Measurements from ENCODE around the gene ARRDC2.
"Not testable (repeated sequence)": the region's sequence is repeated elsewhere in the genome, so short reads cannot be mapped to it uniquely, and the experiment has no call there.

ARRDC2 gene

DNA sequence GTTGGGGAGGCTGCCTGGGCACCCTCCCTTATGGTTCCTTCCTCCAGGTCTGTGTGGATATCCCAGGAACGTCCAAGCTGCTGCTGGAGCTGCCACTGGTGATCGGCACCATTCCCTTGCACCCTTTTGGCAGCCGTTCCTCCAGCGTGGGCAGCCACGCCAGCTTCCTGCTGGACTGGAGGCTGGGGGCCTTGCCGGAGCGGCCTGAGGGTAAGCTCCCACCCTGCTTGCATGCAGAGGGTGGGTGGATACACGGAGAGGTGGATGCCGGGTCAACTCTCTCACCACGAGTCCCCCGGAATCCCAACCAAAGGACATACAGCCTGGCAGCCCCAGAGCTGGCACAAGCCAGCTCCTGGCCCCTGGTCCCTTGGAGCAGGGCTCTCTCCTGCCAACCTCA is 2.2 kb downstream of the ARRDC2 start:
- no peak for DNase-seq
- in situ Hi-C loops (cut with MboI; ENCODE audit: low pct_unique_long_range_greater_than_20kb, low sequenced_read_pairs): no loop called here

DNA sequence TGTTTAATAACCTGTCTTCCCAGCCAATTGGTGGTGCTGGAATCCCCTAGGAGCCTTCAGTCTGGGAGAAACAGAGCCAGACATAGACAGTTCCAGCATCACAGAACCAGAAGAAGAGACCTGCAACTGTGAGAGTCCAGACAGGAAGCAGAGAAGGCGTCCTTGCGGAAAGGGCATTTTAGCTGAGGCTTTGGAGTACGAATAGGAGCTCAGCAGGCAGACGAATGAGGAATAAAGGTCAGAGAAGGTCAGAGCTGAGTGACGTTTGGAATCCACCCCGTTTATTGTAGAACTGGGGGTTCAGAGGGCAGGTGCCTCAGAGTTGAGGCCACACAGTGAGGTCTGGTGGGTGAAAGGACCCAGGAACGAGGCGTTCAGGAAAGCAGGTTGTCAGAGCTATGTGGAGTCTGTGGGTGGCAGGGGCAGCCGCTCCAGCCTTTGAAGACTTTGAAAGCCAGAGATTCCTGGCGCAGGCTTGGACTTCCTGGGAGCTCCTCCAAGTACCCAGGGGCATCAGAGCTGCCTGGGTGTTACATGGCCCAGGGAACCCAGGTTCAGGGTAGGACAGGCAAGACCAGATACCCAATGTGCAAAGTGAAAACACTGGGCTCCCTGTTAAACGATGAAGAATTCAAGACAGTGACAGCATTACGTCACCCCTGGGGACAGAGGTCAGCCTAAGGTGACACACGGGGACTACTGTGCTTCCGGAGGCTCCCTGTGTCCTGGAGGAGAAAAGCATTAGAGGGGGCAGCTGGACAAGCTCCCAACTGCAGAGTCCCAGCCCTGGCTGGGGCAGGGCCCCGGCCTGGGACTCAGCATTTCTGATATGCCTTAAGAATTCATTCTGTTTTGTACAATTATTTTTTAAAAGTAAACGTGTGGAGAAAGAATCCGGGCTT is 5.5 kb downstream of the ARRDC2 start:
- in situ Hi-C loops (cut with MboI; ENCODE audit: low pct_unique_long_range_greater_than_20kb, low sequenced_read_pairs): no loop called here
- DNase-seq: no peak

DNA sequence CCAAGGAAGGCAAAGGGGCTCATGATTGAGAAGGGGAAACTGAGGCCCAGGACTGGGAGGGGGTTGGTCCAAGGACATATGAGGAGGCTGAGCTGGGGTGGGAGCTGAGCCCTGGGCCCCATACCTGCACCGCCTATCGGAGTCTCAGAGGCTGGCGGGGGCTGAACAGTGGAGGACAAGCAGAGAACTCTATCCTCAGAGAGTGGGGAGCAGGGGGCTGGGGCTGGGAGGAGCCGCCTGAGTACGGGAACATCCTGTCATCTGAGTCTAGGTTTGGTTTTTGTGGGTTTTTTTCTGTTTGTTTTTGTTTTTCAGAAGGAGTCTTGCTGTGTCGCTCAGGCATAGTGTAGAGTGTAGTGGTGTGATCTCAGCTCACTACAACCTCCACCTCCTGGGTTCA is 6.2 kb downstream of the ARRDC2 start:
- no peak for DNase-seq
- in situ Hi-C loops (cut with MboI; ENCODE audit: low pct_unique_long_range_greater_than_20kb, low sequenced_read_pairs): no loop called here

DNA sequence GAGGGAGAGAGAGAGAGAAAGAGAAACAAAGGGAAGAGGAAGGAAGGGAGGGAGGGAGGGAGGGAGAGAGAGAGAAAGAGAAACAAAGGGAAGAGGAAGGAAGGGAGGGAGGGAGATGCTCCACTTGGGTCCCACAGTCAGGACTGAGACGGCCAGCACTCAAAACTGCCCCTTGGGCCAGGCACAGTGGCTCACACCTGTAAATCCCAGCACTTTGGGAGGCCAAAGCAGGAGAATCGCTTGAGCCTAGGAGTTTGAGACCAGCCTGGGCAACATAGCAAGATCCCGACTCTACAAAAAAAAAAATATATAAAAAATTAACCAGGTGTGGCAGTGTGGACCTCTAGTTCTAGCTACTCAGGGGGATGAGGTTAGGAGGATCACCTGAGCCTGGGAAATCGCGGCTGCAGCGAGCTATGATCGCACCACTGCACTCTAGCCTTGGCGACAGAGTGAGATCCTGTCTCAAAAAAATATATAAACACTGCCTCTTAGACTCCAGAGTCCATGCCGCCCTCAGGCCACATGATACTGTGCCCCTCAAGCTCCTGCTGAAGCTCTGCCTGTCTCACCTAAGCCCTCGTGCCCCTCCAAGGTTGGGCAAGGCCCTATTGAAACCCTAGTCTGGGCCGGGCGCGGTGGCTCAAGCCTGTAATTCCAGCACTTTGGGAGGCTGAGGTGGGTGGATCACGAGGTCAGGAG is 8.4 kb downstream of the ARRDC2 start:
- in situ Hi-C loops (cut with MboI; ENCODE audit: low pct_unique_long_range_greater_than_20kb, low sequenced_read_pairs): no loop called here
- no peak for DNase-seq

DNA sequence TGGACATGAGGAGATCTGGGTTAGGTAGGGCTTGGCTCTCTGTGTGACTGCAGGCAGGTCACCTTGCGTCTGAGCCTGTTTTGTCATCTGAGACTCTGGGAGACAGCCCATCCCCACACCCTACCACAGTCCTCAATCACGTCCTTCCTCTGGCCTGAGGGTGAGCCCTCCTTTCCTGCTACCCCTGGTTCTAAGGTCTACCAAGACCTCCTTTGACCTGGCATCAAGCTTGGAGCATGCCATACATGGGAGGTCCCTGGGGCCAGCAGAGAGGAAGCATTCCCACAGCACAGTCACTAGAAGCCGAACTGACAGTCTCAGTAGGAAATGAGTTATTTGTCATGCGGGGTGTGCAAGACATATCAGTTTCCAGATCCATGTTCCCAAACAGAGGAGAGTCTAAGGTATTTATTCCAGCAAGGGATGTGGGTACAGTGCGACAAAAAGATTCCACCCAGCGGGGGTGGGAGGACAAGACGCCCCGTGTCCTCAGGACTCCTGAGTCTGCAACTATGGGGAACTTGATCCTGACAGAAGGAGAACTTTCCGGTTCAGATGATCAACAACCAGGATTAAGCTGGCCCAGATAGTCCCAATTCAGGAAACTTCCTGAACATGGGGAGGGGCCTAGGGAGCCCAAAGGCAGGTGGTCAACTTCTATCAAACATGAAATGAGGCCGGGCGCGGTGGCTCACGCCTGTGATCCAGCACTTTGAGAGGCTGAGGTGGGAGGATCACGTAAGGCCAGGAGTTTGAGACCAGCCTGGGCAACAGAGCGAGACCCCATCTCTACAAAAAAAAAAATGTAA is 9.5 kb downstream of the ARRDC2 start:
- DNase-seq: peak; percentile 36
- in situ Hi-C loops (cut with MboI; ENCODE audit: low pct_unique_long_range_greater_than_20kb, low sequenced_read_pairs): no loop called here

DNA sequence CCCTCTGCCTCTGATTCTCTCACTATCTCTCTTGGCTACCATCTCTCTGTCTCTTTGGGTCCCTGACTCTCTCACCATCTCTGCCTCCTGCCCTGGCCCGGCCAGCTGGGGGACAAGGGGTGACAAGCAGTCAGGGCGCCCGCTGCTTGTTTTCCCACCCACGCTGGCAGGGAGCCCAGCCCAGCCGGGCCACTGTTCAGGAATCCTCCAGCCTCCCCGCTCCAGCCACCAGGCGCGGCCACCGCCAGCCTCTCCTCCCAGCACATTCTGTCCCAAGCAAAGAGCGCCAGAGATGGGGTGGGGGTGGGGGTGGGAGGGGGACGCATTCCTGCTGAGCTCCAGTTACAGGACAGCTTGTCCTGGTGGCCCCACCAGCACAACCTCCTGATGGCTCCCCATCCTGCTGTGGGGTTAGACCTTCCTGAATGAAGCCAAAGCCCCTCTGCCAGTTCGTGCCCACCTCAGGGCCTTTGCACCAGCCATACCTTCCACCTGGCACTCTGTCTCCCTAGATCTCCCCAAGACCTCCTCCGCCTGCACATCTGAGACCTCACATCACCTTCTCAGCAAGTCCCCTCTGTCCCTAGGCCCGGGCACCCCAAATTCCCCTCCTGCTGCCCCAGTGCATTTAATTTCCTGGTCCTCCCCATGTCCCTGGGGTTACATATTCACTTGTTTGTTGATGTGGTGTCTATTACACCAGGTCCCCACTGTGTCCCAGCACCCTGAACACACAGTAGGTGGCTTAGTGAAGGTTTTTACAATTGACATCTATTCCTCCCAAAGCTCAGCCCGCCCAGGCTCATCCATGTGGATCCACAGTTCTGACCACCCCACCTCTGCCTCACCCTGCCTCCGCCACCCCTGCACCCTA is 12.5 kb downstream of the ARRDC2 start:
- in situ Hi-C loops (cut with MboI; ENCODE audit: low pct_unique_long_range_greater_than_20kb, low sequenced_read_pairs): no loop called here

DNA sequence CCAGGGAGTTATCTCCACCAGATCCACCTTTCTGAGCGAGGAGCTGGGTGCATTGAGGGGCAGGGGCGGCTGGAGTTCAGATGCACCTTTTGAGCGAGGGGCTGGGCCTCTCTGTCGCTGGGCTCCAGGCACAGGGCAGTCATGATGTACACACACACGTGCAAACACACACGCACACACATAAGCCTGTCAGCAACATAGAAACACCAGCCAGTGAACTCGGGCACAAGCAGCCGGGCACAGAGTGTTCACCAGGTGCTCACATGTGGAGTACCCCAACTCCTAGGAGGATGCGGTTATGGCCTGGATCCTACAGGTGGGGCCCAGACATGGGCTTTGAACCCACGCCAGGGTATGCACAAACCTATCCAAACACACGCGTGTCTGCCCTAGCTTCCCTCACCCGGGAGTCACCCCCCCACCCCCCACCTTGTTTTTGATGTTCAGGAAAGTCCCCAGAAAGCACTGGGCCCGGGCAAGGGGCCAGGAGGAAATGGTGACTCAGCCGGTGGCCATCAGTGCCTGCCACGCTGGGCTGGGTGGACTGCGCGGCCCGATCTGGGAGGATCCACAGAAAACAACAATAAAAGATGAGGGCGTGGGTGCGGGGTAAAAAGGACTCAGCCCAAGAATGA is 13.3 kb downstream of the ARRDC2 start:
- DNase-seq: peak; percentile 75
- in situ Hi-C loops (cut with MboI; ENCODE audit: low pct_unique_long_range_greater_than_20kb, low sequenced_read_pairs): no loop called here

More for the DNA sequence above, 12.5 kb downstream of the ARRDC2 start:
- DNase-seq: no peak

DNA sequence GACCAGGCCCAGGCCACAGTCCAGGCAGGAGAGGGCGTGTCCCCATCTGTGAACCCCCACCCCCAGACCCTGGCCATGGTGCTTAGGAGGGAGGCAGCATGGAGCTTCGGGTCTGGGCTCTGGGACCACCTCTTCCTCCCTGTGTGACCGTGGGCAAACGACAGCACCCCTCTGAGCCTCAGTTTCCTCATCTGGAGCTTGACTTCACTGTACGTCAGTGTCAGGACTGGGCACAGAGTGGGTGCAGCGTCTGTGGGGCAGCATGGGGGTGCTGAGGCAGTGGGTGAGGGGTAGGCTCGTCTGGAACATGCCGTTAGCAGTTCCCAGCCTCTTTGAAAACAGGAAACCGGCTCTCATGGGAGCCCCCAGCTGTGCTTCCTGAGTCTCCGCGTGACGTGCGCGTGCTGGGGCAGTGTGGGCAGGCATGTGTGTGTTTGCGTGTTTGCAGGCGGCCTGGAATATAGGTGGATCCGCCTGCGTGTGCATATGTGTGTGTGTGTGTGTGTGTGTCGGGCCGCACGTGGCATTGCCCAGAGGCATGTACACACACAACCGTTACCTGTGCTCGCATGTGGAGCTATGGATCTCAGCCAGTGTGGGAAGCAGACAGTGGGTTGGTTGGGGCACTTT is 15.8 kb downstream of the ARRDC2 start:
- DNase-seq: peak; percentile 99
- in situ Hi-C loops (cut with MboI; ENCODE audit: low pct_unique_long_range_greater_than_20kb, low sequenced_read_pairs): no loop called here

DNA sequence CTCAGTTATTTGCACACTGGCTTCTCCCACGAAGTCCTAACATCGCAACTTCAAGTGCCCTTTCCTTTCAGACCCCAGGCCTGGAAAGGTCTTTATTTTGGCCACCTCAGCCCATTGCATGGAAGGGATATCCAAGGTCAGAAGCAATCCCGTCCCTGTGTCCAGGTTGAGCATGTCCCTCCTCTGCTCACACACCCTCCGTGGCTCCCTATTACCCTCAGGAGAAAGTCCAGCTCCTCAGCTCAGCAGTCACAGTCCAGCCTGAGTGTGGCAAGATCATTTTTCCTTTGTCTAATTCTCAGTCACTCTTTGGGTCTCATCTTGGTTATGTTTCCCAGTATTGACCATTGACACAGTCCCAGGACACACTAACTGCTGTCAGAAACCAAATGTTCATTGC is 19.2 kb downstream of the ARRDC2 start:
- no peak for DNase-seq
- in situ Hi-C loops (cut with MboI; ENCODE audit: low pct_unique_long_range_greater_than_20kb, low sequenced_read_pairs): no loop called here

DNA sequence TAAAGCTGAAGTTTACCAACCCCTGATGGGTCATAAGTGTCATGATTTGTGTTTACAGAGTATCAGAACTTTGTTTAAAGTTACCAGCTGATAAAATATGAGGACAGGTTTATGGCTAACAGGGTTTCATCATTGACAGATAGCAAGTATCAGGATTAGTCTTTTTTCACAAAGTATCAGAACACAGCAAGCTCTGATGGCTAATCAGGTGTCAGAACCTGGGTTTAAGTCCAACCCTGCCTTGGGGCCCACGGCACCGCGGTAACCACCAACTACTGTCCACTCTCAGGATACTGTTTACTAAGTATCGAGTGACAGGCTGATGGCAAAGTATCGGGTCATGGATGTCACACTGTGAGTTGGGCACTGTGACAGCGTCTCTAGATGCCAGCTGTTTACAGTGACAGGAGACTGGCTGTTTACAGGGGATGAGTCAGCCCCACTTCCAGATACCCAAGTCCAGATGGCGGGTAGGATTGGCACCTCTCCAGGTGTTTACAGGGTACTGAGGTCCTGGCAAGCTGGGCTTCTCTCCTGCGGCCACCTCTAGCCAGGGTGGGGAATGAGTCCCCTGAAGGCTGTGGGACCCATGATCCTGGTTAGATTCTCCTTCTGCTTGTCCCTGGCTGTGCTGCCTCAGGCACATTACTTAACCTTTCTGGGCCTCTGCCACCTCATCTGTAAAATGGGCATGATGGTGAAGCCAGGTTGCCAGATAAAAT is 21.8 kb downstream of the ARRDC2 start:
- no peak for DNase-seq
- in situ Hi-C loops (cut with MboI; ENCODE audit: low pct_unique_long_range_greater_than_20kb, low sequenced_read_pairs): no loop called here

DNA sequence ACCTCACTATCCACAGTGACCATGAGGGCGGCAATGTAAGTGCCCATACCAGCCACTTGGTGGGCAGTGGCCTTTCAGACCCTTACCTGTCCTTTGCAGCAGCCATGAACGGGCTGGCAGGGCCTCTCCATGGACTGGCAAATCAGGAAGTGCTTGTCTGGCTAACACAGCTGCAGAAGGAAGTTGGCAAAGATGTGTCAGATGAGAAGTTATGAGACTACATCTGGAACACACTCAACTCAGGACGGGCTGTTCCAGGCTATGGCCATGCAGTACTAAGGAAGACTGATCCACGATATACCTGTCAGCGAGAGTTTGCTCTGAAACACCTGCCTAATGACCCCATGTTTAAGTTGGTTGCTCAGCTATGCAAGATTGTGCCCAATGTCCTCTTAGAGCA is 23.4 kb downstream of the ARRDC2 start:
- DNase-seq: peak; percentile 43
- in situ Hi-C loops (cut with MboI; ENCODE audit: low pct_unique_long_range_greater_than_20kb, low sequenced_read_pairs): not testable (repeated sequence)

DNA sequence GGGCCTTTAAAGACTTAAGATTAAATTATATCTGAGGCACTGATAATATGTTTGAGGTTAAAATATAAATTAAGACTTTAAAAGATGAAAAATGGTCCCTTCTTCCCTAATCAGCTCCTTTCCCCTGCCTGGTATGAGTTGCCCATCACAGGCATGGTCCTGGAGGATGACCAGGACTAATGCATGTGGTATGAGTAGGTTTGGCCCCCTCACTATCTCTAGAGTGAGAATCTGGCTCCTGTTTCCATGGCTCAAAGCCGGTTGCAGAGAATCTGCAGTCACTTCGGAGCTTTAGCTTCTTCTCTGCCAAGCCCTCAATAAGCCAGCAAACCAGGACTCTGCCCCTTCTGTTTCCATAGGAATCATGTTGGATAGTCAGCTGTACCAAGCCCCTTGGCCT is 24.1 kb downstream of the ARRDC2 start:
- DNase-seq; in situ Hi-C loops (cut with MboI; ENCODE audit: low pct_unique_long_range_greater_than_20kb, low sequenced_read_pairs): not testable (repeated sequence)

DNA sequence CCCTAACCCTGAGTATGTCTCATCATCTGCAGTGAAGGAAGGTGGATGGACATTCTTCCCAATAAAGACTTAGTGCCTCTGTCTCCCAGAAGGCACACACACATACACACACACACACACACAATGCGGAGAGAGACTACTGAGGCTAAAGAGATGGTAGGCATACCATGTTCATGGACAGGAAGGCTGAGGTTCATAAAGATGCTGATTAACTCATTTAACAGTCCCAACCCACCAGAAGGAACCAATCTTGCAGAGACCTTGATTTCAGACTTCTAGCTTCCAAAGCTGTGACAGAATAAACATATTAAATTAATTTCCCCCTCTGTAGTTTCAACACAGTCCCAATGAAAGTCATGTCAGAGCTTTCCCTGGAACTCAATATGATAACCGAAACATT is 33.1 kb downstream of the ARRDC2 start:
- in situ Hi-C loops (cut with MboI; ENCODE audit: low pct_unique_long_range_greater_than_20kb, low sequenced_read_pairs): no loop called here
- DNase-seq: no peak

DNA sequence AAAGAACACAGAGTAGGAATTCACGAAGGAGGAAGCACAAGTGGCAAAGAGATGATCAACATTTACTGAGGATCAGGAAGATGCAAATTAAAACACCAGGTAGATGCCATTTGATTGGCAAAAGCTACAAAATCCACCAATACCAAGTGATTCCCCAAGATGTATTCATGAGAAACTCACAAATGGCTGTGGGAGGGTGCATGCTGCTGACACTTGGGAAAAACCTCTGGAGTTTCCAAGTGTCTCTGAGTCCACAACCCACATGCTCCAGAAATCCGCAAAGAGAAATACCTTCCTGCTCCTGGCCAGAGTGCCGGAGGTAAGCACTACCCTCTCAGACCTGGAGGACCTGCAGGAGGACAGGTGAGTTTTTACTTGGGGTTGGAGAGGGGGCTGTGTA is 35.7 kb downstream of the ARRDC2 start:
- in situ Hi-C loops (cut with MboI; ENCODE audit: low pct_unique_long_range_greater_than_20kb, low sequenced_read_pairs): no loop called here
- DNase-seq: no peak

DNA sequence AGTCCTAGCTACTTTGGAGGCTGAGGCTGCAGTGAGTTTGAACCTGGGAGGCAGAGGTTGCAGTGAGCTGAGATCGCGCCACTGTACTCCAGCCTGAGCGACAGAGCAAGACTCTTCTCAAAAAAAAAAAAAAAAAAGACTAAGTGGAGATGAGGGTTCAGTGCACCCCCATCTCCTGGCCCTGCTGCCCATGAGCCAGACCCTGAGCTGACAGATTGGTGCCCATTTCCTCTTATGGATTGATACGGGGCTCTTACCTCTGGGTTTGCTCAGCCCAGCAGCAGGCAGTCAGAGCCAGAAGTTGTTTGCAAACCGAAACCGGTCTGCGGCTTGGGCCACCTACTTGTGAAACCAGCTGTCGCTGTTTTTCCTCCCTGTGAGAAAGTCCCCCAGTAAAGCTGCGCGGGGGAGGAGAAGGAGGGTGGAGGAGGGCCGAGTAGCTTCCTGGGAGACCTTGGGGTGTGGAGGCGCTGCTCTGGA is 36.9 kb downstream of the ARRDC2 start:
- in situ Hi-C loops (cut with MboI; ENCODE audit: low pct_unique_long_range_greater_than_20kb, low sequenced_read_pairs): no loop called here
- peak; percentile 79 for DNase-seq

DNA sequence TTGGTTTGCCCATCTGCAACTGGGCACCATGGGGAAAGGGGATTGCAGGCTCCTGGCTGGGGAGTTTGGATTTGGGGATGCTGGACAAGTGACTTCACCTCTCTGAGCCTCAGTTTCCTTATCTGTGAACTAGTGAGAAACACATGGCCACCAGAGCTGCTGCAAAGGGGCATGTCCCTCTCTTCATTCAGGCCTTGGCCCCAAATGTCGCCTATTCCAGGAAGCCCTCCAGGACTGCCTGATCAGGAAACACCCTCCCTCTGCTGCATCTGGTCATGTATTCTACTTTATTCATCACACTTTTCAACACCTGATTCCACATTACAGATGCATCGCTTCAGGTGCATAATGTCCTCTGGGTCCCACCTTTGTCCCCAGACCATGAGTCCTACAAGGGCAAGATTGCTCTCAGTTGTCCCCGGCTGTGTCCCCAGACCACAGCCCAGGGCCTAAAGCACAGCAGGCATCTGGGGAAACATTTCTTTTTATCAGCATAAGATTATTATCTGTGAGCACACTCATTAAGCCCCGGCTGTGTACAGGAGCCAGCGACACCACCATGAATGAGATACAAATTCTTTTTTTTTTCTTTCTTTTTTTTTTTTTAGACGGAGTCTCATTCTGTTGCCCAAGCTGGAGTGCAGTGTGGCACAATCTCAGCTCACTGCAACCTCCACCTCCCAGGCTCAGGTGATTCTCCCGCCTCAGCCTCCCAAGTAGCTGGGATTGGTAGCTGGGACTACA is 37.5 kb downstream of the ARRDC2 start:
- no peak for DNase-seq
- in situ Hi-C loops (cut with MboI; ENCODE audit: low pct_unique_long_range_greater_than_20kb, low sequenced_read_pairs): no loop called here
